Small intestine (tissue), 7 donors: ENCODE measurements around the gene CDK13. TPM values are rescaled to one million over a fixed set of nuclear protein-coding genes. Genes with fewer than 3 reads are reported as not detected.
"Not testable (repeated sequence)": the region's sequence is repeated elsewhere in the genome, so short reads cannot be mapped to it uniquely, and the experiment has no call there.

Source experiments
- DNase-seq, 2 donors: peaks; one replicate each; pipeline versions ENCODE4 v3.0.0 to v3.0.0-alpha.2; 2013
- FAIRE-seq: peaks from 2 replicates; lab custom pipeline; 2012; peaks lifted over from hg19 to GRCh38; lab: Jason Lieb, UNC
- H3K27ac ChIP-seq, 3 donors: one replicate each; pipeline ENCODE4 v1.5.1; 2013; ENCODE audit warnings: low read length in 2 of 3, mild to moderate bottlenecking in 2 of 3, control low read depth in 1 of 3, inconsistent platforms in 1 of 3, low read depth in 1 of 3, moderate library complexity in 1 of 3
- H3K27me3 ChIP-seq, 3 donors: one replicate each; pipeline ENCODE4 v1.6.1; 2013; ENCODE audit warnings: low read length in 3 of 3, inconsistent platforms in 1 of 3; ENCODE audit not compliant: control insufficient read depth in 3 of 3, insufficient read depth in 3 of 3
- H3K36me3 ChIP-seq, 3 donors: one replicate each; pipeline ENCODE4 v1.6.1; 2013; ENCODE audit warnings: low read length in 3 of 3, inconsistent platforms in 1 of 3, low read depth in 1 of 3, mild to moderate bottlenecking in 1 of 3, moderate library complexity in 1 of 3; ENCODE audit not compliant: control insufficient read depth in 3 of 3, insufficient read depth in 2 of 3
- H3K4me1 ChIP-seq, 3 donors: one replicate each; pipeline ENCODE4 v1.6.1; 2013; ENCODE audit warnings: low read length in 2 of 3, inconsistent platforms in 1 of 3, low read depth in 1 of 3, mild to moderate bottlenecking in 1 of 3, moderate library complexity in 1 of 3; ENCODE audit not compliant: control insufficient read depth in 3 of 3, insufficient read depth in 2 of 3
- H3K4me3 ChIP-seq, 3 donors: one replicate each; pipeline ENCODE4 v1.5.1; 2013; ENCODE audit warnings: low read length in 3 of 3, control low read depth in 1 of 3, inconsistent platforms in 1 of 3, low read depth in 1 of 3, mild to moderate bottlenecking in 1 of 3, moderate library complexity in 1 of 3
- H3K9me3 ChIP-seq, 2 donors: one replicate each; pipeline ENCODE4 v1.6.1; 2013; ENCODE audit warnings: low read depth in 1 of 2, low read length in 1 of 2; ENCODE audit not compliant: control insufficient read depth in 2 of 2, insufficient read depth in 1 of 2
- WGBS, 3 donors: extraction: QIAGEN DNeasy Blood & Tissue Kit; methylation state at CpG; one replicate each; pipeline ENCODE4 v1.1.7; 2013; 5-methylcytosine and 5-hydroxymethylcytosine counted together
- polyA plus RNA-seq, 4 donors: library from polyadenylated mRNA; stranded (reverse) in 3 of 4; unstranded in 1 of 4; fragments of 200-250 nt in 3 of 4; fragments of 120-200 nt in 1 of 4; gene quantifications; one replicate each; pipeline versions ENCODE4 v1.2.1 to v1.2.3, GENCODE V29; 2013
- donor health status: healthy with polysubstance abuse.
- donor health status: control.
- donor health status: control.
- donor health status: Bipolar disorder and iron deficiency.
- donor health status: healthy.

The CDK13 gene
- polyA plus RNA-seq, 4 donors: 10.3 to 51.1 (median 14.4) TPM

DNA sequence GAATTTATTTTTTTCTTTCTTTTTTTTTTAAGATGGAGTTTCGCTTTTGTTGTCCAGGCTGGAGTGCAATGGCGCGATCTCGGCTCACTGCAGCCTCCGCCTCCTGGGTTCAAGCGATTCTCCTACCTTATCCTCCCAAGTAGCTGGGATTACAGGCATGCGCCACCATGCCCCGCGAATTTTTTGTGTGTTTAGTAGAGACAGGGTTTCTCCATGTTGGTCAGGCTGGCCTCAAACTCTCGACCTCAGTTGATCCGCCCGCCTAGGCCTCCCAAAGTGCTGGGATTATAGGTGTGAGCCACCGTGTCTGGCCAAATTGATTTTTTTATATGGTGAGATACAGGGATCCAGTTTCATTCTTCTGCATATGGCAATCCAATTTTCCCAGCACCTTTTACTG, 189.8 kb downstream of the CDK13 start:
- H3K27me3 ChIP-seq, H3K27ac ChIP-seq, H3K9me3 ChIP-seq, H3K4me3 ChIP-seq, H3K36me3 ChIP-seq, FAIRE-seq, DNase-seq, H3K4me1 ChIP-seq: not testable (repeated sequence)
- 96 to 97% (median 97%) methylated on average over 13 of the region's 13 CpGs for WGBS, 3 donors

DNA sequence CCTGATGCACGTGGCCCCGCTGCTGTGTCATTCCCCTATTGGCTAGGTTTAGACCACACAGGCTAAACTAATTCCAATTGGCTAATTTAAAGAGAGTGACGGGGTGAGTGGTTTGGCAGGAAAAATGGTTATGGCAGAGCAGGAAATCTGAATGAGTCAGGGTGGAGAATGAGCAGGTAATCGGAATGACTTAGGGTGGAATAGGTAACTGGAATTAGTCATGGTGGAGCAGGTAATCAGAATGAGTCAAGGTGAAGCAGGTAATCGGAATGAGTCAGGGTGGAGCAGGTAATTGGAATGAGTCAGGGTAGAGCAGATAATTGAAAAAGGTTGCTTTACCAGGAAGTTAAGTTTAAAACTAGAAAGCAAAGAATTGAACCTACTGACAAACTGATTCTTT, 191.9 kb downstream of the CDK13 start:
- H3K27me3 ChIP-seq, H3K36me3 ChIP-seq, H3K9me3 ChIP-seq, H3K4me1 ChIP-seq, H3K4me3 ChIP-seq, H3K27ac ChIP-seq: not testable (repeated sequence)
- peak; percentile 59 for FAIRE-seq
- DNase-seq: peak; percentile 7 to 53
- WGBS, 3 donors: 65 to 79% (median 66%) methylated on average over 5 of the region's 5 CpGs

DNA sequence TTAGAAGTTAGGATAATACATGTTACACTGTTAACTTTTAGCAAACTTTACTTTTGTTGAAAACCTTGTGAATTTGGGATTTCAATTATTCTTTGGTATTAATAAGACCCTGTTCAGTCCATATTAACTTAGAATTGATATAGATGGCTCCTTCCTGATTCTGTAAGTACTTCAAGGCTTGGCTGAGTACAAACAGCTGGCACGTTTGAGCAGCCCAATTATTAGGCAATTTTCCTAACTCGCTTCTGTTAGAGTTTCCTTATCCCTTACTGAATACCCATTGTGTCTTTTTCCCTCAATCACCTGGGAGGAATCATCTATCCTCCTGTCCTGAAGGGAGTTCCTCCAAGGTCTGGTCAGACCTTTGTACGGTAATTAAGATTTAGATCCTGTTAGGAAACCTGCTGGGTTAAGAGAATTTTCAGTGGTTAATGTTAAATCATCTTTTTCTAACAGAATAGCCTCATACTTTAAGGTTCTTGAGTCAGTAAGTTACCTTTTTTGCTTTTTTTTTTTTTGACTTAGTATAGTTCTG, 195.6 kb downstream of the CDK13 start:
- FAIRE-seq, H3K36me3 ChIP-seq, H3K27ac ChIP-seq, H3K4me1 ChIP-seq, H3K27me3 ChIP-seq, H3K9me3 ChIP-seq, H3K4me3 ChIP-seq: not testable (repeated sequence)
- peak; percentile 52 to 55 for DNase-seq
- 20 to 58% (median 28%) methylated on average over 3 of the region's 3 CpGs for WGBS, 3 donors

DNA sequence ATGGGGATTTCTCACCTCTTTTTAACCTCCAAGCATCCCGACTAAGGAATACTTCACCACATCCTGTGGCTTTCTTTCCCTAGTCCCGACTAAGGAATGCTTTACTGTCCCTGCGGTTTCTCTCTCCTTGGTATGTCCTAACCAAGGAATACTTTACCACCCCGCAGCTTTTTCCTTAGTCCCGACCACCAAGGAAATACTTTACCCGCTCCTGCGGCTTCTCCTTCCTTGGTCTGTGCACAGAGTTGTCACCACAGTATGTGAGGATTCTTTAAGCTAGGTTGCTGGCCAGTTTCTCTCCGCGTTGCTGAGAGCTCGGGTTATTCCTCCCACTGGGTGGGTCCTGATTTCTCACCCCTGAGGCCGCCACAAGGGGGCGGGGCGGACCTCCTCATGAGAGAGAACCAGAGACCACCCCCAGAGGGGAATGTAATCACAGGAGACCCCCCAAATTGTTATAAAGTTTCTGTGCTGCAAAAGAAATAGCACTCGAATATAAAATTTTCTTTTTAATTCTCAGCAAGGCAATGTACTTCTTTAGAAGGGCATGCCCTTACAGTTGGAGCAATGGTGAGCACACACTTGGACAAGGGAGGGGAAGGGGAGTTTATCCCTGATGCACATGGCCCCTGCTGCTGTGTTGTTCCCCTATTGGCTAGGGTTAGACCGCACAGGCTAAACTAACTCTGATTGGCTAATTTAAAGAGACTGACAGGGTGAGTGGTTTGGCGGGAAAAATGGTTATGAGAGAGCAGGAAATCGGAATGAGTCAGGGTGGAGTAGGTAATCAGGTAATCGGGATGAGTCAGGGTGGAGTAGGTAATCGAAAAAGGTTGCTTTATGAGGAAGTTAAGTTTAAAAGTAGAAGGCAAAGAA, 197.6 kb downstream of the CDK13 start:
- Histone ChIP-seq H3K36me3 (no peaks in the 10 kb centered on the region), H3K4me1 (no peaks in the 10 kb centered on the region), H3K4me3 (no peak overlapping the region), H3K27ac (no peak overlapping the region), H3K9me3 (peaks cover 0 to 5% of the 10 kb centered on the region in 2 donors), H3K27me3 (no peaks in the 10 kb centered on the region)
- no peak for FAIRE-seq
- 84 to 86% (median 84%) methylated on average over 19 of the region's 19 CpGs for WGBS, 3 donors
- DNase-seq: no peak

DNA sequence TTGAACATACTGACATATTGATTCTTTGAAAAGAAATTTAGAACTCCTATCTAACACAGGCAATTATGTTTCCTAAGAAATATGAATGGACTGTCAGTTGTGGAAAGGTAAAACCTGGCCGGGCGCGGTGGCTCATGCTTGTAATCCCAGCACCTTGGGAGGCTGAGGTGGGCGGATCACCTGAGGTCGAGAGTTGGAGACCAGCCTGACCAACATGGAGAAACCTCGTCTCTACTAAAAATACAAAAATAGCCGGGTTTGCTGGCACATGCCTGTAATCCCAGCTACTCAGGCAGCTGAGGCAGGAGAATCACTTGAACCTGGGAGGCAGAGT, 198.2 kb downstream of the CDK13 start:
- H3K4me1 ChIP-seq, H3K27ac ChIP-seq, H3K36me3 ChIP-seq, H3K9me3 ChIP-seq, DNase-seq, H3K27me3 ChIP-seq, FAIRE-seq, H3K4me3 ChIP-seq: not testable (repeated sequence)
- 93 to 96% (median 93%) methylated on average over 7 of the region's 7 CpGs for WGBS, 3 donors

DNA sequence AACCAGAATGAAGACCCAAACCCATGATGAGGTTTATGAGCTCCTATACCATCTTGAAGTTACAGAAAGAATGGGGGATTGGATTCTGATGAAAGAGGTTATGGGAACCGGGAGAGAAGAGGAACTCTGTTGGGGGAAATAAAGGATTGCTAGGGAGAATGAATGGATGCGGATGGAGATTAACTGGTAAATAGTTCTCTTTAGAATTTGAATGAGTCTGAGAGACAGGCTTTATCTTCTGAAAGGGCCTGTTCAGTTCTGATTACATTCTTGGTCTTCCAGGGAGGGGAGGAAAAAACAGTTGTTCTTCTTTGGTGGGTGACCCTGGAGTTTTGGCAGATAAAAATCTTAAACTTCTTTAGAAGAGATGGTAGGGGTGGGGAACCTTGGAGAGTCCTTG, 198.6 kb downstream of the CDK13 start:
- Histone ChIP-seq H3K36me3 (no peaks in the 10 kb centered on the region), H3K4me1 (no peaks in the 10 kb centered on the region), H3K4me3 (no peak overlapping the region), H3K27ac (no peak overlapping the region), H3K9me3 (peaks cover 0 to 5% of the 10 kb centered on the region in 2 donors), H3K27me3 (no peaks in the 10 kb centered on the region)
- DNase-seq: no peak
- no peak for FAIRE-seq
- 92 to 95% (median 92%) methylated on average over 2 of the region's 2 CpGs for WGBS, 3 donors

Other genes starting within 250 kb of the CDK13 start
- 10 to 100 TPM; 36.2 to 52.1 (median 46.8) TPM for gene MPLKIP, start 184.4 kb downstream of the CDK13 start, polyA plus RNA-seq
- 10 to 100 TPM in 1 of 4 donors, 1 to 10 TPM in 2, under 1 TPM in 1; 0.54 to 26.9 (median 2.5) TPM for gene SUGCT, start 184.7 kb downstream of the CDK13 start, polyA plus RNA-seq